ENCODE results near the gene KLHL14. TPM values are rescaled to one million over a fixed set of nuclear protein-coding genes. Genes with fewer than 3 reads are reported as not detected.

The KLHL14 gene
- total RNA-seq, 1 experiment from 2014 or later, result not detected

- DNase-seq (ENCODE audit: low read depth, low spot score), result no peak
- no peaks in the 10 kb centered on the region for H4K20me1 ChIP-seq (ENCODE audit: insufficient read depth)
- ATAC-seq, result no peak
- H3K4me2 ChIP-seq (ENCODE audit: low read length), result no peak overlapping the region
- ChIA-PET RAD21 (ENCODE audit: low non-redundant PET in 1 of 2, low total read pairs in 2 of 2, uncharacterized antibody in 2 of 2, unreplicated experiment in 2 of 2) (no interaction called here), POLR2A (no interaction called here), CTCF (no interaction called here)
- TF ChIP-seq POLR2AphosphoS5 (IDR thresholded peaks at IDR 0.05; ENCODE audit: low read depth, low read length) (no peak), ATF3 (IDR thresholded peaks at IDR 0.05) (no peak), ZNF274 (IDR thresholded peaks at IDR 0.05; ENCODE audit: low read depth, low read length) (no peak), SIN3A (IDR thresholded peaks at IDR 0.05; ENCODE audit: low read depth) (no peak), POLR2A (IDR thresholded peaks at IDR 0.05; ENCODE audit: borderline replicate concordance, extremely low read depth, insufficient read depth, insufficient read length) (no peak), RAD21 (IDR thresholded peaks at IDR 0.05; ENCODE audit: low read depth) (no peak), FOSL1 (IDR thresholded peaks at IDR 0.05; ENCODE audit: low read depth) (no peak), CBX3 (IDR thresholded peaks at IDR 0.05; ENCODE audit: low read depth) (no peak), YY1 (IDR thresholded peaks at IDR 0.05; ENCODE audit: extremely low read depth, insufficient replicate concordance, low read depth, low read length) (no peak), TCF7L2 (IDR thresholded peaks at IDR 0.05; ENCODE audit: borderline replicate concordance, extremely low read depth, insufficient read depth, insufficient read length) (no peak), EGR1 (IDR thresholded peaks at IDR 0.05; ENCODE audit: low read depth) (no peak), MAX (IDR thresholded peaks at IDR 0.05) (no peak), SP1 (IDR thresholded peaks at IDR 0.05; ENCODE audit: low read depth) (no peak), ELF1 (IDR thresholded peaks at IDR 0.05; ENCODE audit: borderline replicate concordance, low read depth) (no peak), ZFX (IDR thresholded peaks at IDR 0.05) (no peak), CTCF (IDR thresholded peaks at IDR 0.05 in 2 of 3, conservative IDR thresholded peaks at IDR 0.05 in 1 of 3; ENCODE audit: borderline replicate concordance in 1 of 3, insufficient read depth in 1 of 3, low read depth in 2 of 3, low read length in 2 of 3) (no peak), EZH2 (IDR thresholded peaks at IDR 0.05) (no peak), SRF (IDR thresholded peaks at IDR 0.05; ENCODE audit: low read depth) (no peak), REST (IDR thresholded peaks at IDR 0.05; ENCODE audit: low read depth) (no peak)
- no peaks in the 10 kb centered on the region for H3K27me3 ChIP-seq (ENCODE audit: insufficient read depth, low read length)
- intact Hi-C loops (cut with micrococcal nuclease), result no loop called here
- no TSS peak for BruUV-seq (replicated peaks)
- no peak overlapping the region for H3K9ac ChIP-seq (ENCODE audit: low read length)
- H2AFZ ChIP-seq (ENCODE audit: low read depth, low read length, poor library complexity, severe bottlenecking), result no peak overlapping the region
- no peaks in the 10 kb centered on the region for H3K79me2 ChIP-seq (ENCODE audit: insufficient read depth, low read length)
- H3K4me1 ChIP-seq (ENCODE audit: control insufficient read depth in 1 of 2, insufficient read depth in 2 of 2, low read length in 2 of 2), result no peaks in the 10 kb centered on the region
- no peaks in the 10 kb centered on the region for H3K9me3 ChIP-seq (ENCODE audit: control insufficient read depth in 1 of 2, insufficient read depth in 1 of 2, low read depth in 1 of 2, low read length in 2 of 2)
- H3K4me3 ChIP-seq (replicated peaks in 1 of 2; ENCODE audit: low read depth in 1 of 2, low read length in 2 of 2), result no peak overlapping the region
- H3K9me2 ChIP-seq (ENCODE audit: insufficient read depth), result no peaks in the 10 kb centered on the region
- no peaks in the 10 kb centered on the region for H3K36me3 ChIP-seq (ENCODE audit: control insufficient read depth in 1 of 2, insufficient read depth in 2 of 2, low read length in 2 of 2)
- H3K27ac ChIP-seq (ENCODE audit: low read depth, low read length), result no peak overlapping the region
These were observed 2.1 kb downstream of the KLHL14 start for GRCh38 chr18:32770666-32771168.
